SJSA1 (cell line): Measurements from ENCODE around the gene RHOT2. TPM values are rescaled to one million over a fixed set of nuclear protein-coding genes. Genes with fewer than 3 reads are reported as not detected.

Experiments
- DNase-seq, 2 experiments: peaks; one replicate each; pipeline ENCODE4 v3.0.0-alpha.2; 2015 to 2020; ENCODE audit warnings: low spot score in 2 of 2, low read depth in 1 of 2
- H3K27ac ChIP-seq: fragments of 250-450 bp; sonication (Bioruptor Pico); 2 replicates; pipeline ENCODE4 v1.5.1; 2020; ENCODE audit warnings: mild to moderate bottlenecking, moderate library complexity
- H3K27me3 ChIP-seq: fragments of 250-450 bp; sonication (Bioruptor Pico); replicated peaks from 2 replicates; pipeline ENCODE4 v1.5.1; 2020; ENCODE audit warnings: mild to moderate bottlenecking, moderate library complexity
- H3K36me3 ChIP-seq: fragments of 250-450 bp; sonication (Bioruptor Pico); 2 replicates; pipeline ENCODE4 v1.5.1; 2020; ENCODE audit warnings: mild to moderate bottlenecking
- H3K4me1 ChIP-seq: fragments of 250-450 bp; sonication (Bioruptor Pico); replicated peaks from 2 replicates; pipeline ENCODE4 v1.6.1; 2021; ENCODE audit warnings: mild to moderate bottlenecking
- H3K4me3 ChIP-seq: fragments of 250-450 bp; sonication (Bioruptor Pico); 2 replicates; pipeline ENCODE4 v1.5.1; 2020; ENCODE audit warnings: mild to moderate bottlenecking
- H3K9me3 ChIP-seq: fragments of 250-450 bp; sonication (Bioruptor Pico); replicated peaks from 2 replicates; pipeline ENCODE4 v1.5.1; 2020; ENCODE audit warnings: mild to moderate bottlenecking
- total RNA-seq: library from RNA; depleted of rRNA; stranded (reverse); fragments of >200 nt; shearing (Covaris generic); gene quantifications from 2 replicates; pipeline ENCODE4 v1.2.3, GENCODE V29; 2014

The RHOT2 gene
- total RNA-seq, 1 experiment from 2014 or later: 51.2 TPM

DNA sequence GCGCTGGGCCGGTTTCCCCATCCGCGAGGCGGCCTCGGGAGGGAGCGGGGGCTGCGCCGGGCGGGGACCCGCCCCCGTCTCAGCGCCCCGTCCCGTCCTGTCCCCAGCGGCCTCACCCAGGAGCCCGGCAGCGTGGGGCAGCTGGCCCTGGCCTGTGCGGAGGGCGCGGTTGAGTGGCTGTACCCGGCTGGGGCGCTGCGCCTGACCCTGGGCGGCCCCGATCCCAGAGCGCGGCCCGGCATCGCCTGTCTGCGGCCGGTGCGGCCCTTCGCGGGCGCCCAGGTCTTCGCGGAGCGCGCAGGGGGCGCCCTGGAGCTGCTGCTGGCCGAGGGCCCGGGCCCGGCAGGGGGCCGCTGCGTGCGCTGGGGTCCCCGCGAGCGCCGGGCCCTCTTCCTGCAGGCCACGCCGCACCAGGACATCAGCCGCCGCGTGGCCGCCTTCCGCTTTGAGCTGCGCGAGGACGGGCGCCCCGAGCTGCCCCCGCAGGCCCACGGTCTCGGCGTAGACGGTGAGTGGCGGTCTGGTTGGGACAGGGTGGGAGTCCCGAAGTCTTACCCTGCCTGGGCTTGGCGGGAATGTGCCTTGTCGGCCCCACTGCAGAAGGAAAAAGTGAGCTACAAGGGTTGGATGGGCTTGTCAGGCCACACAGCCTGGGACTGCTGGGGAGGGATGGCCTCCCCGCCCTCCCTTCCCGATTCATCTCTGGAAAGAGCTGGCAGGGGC, 47.7 kb downstream of the RHOT2 start:
- peaks cover 43% of the 10 kb centered on the region for H3K4me1 ChIP-seq
- peaks cover 3% of the 10 kb centered on the region; the same call in 1 of the 2 replicates for H3K9me3 ChIP-seq
- H3K4me3 ChIP-seq: peak overlapping the region; percentile 62
- H3K27ac ChIP-seq: no peak overlapping the region
- peak in 1 of 2 experiments; percentile 59 for DNase-seq
- peaks cover 3% of the 10 kb centered on the region for H3K36me3 ChIP-seq
- H3K27me3 ChIP-seq: peaks cover 4% of the 10 kb centered on the region

DNA sequence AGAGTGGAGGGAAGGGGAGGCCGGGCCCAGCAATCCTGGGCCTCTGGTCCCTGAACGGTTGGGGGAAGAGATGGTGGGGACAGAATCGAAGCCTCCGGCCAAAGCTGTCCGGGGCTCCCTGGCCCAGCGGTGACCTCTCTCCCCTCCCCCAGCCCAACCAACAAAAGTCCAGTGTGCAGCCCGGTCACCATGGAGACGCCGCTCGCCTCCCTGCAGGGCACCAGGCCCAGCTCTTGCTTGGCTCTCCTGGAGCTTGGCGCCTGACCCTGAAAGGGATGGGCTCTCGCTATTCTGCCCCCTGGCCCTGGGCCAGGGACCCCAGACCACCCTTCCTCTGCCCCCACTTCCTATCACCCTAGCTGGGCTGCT, 48.3 kb downstream of the RHOT2 start:
- no peak for DNase-seq
- Histone ChIP-seq H3K36me3 (peaks cover 6% of the 10 kb centered on the region), H3K9me3 (peaks cover 5% of the 10 kb centered on the region; the same call in 1 of the 2 replicates), H3K4me3 (peak overlapping the region; percentile 62; the same call in 1 of the 2 replicates), H3K4me1 (peaks cover 49% of the 10 kb centered on the region), H3K27ac (no peak overlapping the region), H3K27me3 (no peaks in the 10 kb centered on the region; the same call in 1 of the 2 replicates)

DNA sequence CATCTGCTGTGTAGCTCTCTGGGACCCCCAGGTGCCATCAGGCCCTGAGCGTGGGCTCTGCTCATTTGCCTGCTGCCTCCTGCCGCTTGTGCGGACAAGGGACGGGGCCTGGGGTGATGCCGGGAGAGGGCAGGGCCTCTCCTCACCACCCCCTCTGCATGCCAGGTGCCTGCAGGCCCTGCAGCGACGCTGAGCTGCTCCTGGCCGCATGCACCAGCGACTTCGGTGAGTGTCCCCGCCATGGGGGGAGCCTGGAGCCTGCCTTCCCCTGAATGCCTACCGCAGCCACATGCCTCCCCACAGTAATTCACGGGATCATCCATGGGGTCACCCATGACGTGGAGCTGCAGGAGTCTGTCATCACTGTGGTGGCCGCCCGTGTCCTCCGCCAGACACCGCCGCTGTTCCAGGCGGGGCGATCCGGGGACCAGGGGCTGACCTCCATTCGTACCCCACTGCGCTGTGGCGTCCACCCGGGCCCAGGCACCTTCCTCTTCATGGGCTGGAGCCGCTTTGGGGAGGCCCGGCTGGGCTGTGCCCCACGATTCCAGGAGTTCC, 48.9 kb downstream of the RHOT2 start:
- peaks cover 56% of the 10 kb centered on the region for H3K4me1 ChIP-seq
- DNase-seq: no peak
- no peak overlapping the region for H3K4me3 ChIP-seq
- H3K27me3 ChIP-seq: no peaks in the 10 kb centered on the region; the same call in 1 of the 2 replicates
- no peak overlapping the region for H3K27ac ChIP-seq
- H3K9me3 ChIP-seq: peaks cover 8% of the 10 kb centered on the region; the same call in 1 of the 2 replicates
- H3K36me3 ChIP-seq: peaks cover 13% of the 10 kb centered on the region

DNA sequence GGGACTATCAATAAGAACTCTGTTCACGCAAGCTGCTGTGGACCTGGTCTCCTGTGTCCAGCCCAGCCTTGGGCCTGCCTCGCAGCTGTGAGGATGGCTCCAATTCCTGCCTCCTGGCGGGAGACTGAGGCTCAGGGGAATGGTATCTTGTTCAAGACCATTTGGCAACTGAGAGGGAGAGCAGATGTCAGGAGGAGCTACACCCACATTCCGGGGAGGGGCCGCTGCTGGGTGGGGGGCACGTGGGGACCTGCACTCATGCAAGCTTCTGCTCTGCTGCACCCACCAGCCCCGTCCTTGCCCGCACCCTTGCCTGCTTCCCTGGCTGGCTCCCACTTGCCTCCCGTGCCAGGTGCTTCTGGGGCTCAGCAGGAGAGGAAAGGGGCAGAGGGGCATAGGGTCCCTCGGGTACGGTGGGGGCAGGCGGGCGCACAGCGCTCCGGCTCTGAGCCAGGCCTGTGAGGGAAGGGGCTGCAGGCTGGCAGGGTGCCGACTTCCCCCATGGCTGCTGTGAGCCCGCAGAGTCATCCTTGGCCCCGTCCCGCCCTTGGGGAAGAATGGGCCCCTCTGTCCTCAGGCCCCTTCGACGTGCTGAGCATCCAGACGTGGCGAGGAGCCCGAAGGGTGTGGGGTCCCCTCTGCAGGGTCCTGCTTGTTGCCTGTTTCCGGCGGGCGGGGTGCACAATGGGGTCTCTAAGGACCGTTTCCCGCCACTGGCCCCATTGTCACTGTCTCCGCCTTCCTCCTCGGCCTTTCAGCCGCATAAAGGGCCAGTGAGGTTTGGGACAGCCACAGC, 49.7 kb downstream of the RHOT2 start:
- no peaks in the 10 kb centered on the region; the same call in 1 of the 2 replicates for H3K27me3 ChIP-seq
- H3K36me3 ChIP-seq: peaks cover 17% of the 10 kb centered on the region
- DNase-seq: no peak
- peaks cover 54% of the 10 kb centered on the region for H3K4me1 ChIP-seq
- no peak overlapping the region for H3K4me3 ChIP-seq
- H3K27ac ChIP-seq: no peak overlapping the region
- H3K9me3 ChIP-seq: peaks cover 8% of the 10 kb centered on the region; the same call in 1 of the 2 replicates

DNA sequence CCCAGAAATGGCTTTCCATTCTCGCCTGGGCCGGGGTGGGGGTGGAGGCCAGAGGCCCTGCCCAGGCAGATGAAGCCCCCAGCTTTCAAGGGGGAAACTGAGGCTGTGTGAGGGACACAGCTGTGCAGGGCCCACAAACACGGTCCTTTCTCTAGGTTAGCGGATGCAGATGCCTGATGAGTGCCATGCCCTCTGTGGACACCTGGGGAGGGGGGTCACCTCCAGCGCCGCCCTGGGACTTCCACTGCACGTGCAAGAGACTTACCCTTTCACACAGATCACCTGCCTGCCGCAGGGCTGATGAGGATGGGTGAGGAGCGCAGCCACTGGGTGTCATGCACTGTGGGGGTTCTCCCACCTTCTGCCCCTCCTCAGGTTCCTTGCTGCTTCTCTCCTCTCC, 50.5 kb downstream of the RHOT2 start:
- DNase-seq: no peak
- Histone ChIP-seq H3K9me3 (peaks cover 8% of the 10 kb centered on the region; the same call in 1 of the 2 replicates), H3K36me3 (peaks cover 20% of the 10 kb centered on the region), H3K27me3 (no peaks in the 10 kb centered on the region; the same call in 1 of the 2 replicates), H3K27ac (no peak overlapping the region), H3K4me3 (no peak overlapping the region), H3K4me1 (peaks cover 54% of the 10 kb centered on the region)

DNA sequence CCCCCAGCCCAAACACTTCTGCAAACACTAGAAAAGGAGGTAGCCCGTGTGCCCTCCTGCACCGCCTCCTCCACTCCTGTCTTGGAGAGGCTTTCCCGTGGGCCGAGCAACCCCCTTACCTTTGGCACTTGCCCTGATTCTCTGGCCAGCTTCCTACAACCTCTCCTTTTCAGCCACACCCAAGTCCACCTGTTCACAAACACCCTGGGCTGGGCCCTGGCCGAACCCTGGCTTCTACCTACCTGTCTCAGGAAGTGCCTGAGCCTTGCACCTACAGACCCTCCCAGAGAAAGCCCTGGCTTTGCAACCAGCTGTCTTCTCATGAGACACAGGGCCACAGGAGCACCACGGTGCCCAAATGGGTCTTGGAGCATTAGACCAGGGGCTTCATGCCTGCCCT, 51.0 kb downstream of the RHOT2 start:
- Histone ChIP-seq H3K27ac (no peak overlapping the region), H3K4me3 (no peak overlapping the region), H3K4me1 (peaks cover 54% of the 10 kb centered on the region), H3K27me3 (no peaks in the 10 kb centered on the region; the same call in 1 of the 2 replicates), H3K9me3 (peaks cover 8% of the 10 kb centered on the region; the same call in 1 of the 2 replicates), H3K36me3 (peaks cover 20% of the 10 kb centered on the region)
- no peak for DNase-seq

DNA sequence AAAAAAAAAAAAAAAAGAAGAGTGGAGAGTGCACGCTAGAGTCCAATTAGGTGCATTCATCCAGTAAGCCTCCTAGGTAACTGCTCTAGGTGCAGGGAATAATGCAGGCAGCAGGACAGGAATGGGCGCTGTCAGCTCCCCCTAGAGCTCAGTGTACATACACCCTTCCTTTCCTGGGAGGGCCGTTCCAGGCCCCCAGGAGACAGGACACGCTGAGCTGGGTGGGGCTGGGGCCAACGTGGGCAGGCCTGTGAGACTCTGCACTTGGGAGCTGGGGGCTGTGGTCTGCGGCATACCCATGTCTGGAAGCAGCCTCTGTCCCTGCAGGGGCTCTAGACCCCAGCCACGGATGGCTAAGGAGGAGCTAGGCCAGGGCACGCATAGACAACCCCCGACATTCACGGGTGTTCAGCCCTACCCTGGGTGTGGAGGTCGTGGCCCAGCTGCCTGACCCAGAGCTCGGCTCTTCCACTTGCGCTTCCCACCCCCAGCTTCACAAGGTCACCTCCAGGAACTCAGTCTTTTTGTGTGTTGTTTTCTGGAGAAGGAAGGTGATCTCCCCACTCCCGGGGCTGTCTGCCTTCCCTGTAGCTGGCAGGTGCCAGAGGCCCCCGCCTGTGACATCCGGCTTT, 52.0 kb downstream of the RHOT2 start:
- Histone ChIP-seq H3K36me3 (peaks cover 20% of the 10 kb centered on the region), H3K4me1 (peaks cover 45% of the 10 kb centered on the region), H3K9me3 (peaks cover 8% of the 10 kb centered on the region; the same call in 1 of the 2 replicates), H3K27me3 (no peaks in the 10 kb centered on the region; the same call in 1 of the 2 replicates), H3K4me3 (peak overlapping the region; percentile 89), H3K27ac (no peak overlapping the region)
- DNase-seq: no peak

DNA sequence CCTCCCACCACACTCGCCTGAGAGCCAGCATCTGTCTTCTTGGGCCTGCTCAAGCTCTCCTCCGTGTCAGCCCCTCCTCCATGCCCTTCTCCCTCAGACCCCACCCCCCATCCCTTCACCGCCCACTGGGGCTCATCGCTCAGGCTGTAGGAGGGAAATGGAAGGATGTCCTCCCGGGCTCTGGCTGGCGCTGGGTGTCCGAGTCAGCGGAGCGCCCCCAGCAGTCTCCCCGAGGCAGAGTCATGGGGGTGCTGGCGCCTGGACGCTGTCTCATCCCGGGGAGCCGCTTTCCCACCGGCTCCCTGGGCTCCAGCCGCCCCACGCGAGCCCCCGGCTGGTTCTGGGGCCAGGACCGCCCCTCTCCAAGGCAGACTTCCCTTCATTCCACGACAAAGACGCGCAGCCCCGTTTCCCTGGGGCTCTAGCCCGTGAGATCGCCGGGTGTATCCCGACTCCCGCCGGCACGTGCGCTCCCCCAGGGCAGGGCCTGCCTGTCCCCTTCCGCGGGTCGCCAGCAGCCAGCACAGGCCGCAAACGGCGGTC, 52.6 kb downstream of the RHOT2 start:
- peak in 1 of 2 experiments; percentile 70 for DNase-seq
- peaks cover 4% of the 10 kb centered on the region; the same call in 1 of the 2 replicates for H3K27me3 ChIP-seq
- peak overlapping the region; percentile 89 for H3K4me3 ChIP-seq
- H3K4me1 ChIP-seq: peaks cover 41% of the 10 kb centered on the region
- H3K9me3 ChIP-seq: 0 out of 2 replicates have a peak, but pooled peaks cover 5% of the 10 kb centered on the region
- H3K36me3 ChIP-seq: peaks cover 17% of the 10 kb centered on the region
- H3K27ac ChIP-seq: peak overlapping the region; percentile 40

DNA sequence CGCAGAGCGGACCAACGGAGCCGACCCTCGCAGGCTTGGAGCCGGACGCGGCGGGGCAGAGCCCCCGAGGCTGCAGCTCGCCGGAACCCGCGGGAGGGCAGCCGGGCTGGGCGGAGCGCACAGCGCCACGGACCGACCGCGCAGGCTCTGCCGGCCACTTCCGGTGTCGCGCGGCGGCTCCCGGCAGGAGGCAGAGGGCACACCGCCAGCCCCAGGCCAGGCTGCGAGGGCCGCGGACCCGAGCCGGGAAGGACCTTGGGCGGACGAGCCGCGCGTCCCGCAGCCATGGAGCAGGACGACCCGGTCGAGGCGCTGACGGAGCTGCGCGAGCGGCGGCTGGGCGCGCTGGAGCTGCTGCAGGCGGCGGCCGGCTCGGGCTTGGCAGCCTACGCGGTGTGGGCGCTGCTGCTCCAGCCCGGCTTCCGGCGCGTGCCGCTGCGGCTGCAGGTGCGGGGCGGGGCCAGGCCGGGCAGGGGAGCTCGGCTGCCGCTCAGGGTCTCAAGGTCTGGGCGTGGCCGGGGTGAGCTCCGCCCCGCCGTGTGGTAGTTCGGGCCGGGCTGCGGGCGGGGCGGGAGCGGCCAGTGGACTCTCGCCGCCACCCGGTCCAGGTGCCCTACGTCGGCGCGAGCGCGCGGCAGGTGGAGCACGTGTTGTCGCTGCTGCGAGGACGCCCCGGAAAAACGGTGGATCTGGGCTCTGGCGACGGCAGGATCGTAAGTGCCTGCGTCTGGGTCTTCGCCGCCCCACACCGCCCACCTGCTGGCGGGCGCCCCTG, 53.2 kb downstream of the RHOT2 start, which contains the start of gene ANTKMT:
ANTKMT (plus strand) TSS at position 157 of the 775 bp plus-strand sequence; CDS start at position 286, 129 bp downstream.
- peaks cover 34% of the 10 kb centered on the region for H3K4me1 ChIP-seq
- H3K36me3 ChIP-seq: peaks cover 17% of the 10 kb centered on the region
- H3K4me3 ChIP-seq: peak within 1 kb of the TSS; percentile 89
- 0 out of 2 replicates have a peak, but pooled peaks cover 5% of the 10 kb centered on the region for H3K9me3 ChIP-seq
- peak; percentile 75 to 89 for DNase-seq
- H3K27me3 ChIP-seq: peaks cover 9% of the 10 kb centered on the region; the same call in 1 of the 2 replicates
- peak within 1 kb of the TSS; percentile 40 for H3K27ac ChIP-seq

DNA sequence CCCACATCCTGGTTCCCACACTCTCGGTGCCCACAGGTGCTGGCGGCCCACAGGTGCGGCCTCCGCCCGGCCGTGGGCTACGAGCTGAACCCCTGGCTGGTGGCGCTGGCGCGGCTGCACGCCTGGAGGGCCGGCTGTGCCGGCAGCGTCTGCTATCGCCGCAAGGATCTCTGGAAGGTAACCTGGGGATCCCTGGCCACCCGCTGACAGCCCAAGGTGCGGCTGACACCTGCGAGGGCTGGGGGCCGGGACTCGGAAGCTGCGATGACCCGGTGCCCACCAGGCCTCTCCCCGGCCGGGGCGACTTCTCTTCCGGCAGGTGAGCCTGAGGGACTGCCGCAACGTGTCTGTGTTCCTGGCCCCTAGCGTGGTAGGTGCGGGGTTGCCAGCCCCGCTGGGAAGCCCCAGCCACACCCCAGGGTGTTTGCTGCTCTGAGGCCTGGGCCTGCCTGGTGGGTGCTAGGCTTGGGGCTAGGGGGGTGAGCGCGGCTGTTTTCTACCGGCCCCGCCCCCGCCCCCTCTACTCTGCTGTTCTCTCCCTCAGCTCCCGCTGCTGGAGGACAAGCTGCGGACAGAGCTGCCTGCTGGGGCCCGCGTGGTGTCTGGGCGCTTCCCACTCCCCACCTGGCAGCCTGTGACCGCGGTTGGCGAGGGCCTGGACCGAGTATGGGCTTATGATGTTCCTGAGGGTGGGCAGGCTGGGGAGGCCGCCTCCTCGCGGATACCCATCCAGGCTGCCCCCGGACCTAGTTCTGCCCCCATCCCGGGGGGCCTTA, 54.0 kb downstream of the RHOT2 start:
- 0 out of 2 replicates have a peak, but pooled peaks cover 5% of the 10 kb centered on the region for H3K9me3 ChIP-seq
- H3K4me3 ChIP-seq: peak overlapping the region; percentile 89
- peaks cover 34% of the 10 kb centered on the region for H3K4me1 ChIP-seq
- H3K27me3 ChIP-seq: peaks cover 14% of the 10 kb centered on the region
- peaks cover 17% of the 10 kb centered on the region for H3K36me3 ChIP-seq
- no peak overlapping the region for H3K27ac ChIP-seq
- no peak for DNase-seq

DNA sequence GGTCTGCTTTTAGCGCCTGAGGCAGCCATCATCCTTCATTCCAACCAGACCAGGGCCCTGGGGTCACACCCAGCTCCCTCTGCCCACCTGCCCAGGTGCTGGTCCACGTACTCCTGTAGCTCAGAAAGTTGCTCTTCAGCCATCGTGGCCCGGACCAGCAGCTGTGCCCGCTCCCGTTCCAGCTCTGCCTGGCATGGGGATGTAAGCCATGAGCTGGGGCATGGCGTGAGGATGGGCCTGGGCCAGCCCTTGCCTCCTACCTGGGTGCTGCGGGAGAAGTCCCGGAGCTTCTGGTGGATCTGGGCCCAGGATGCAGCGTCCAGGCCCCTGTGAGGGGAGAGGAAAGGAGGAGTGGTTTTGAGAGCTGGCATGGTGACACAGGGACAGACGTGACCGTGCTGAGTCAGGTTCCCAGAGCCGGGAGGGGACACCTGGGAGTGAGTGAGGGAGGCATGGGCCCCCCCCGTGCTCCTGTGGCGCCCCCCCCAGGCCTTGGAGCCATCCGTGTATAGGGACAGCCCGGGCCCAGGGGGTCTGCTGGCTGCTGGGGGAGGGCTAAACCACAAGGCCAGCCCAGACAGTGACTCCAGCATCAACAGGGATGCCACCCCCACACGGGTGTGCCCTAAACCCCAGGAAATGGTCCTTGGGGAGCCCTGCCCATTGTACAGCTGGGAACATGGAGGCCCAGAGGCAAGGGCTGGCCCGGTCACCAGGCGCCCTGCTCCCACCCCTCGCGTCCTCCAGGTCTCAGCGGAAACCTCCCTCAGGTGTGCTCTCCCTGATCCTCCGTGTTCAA, 55.1 kb downstream of the RHOT2 start:
- H3K36me3 ChIP-seq: peaks cover 17% of the 10 kb centered on the region
- DNase-seq: no peak
- H3K9me3 ChIP-seq: 0 out of 2 replicates have a peak, but pooled peaks cover 5% of the 10 kb centered on the region
- peaks cover 43% of the 10 kb centered on the region for H3K4me1 ChIP-seq
- H3K27me3 ChIP-seq: peaks cover 21% of the 10 kb centered on the region
- H3K27ac ChIP-seq: no peak overlapping the region
- no peak overlapping the region for H3K4me3 ChIP-seq
